ENCODE results near the gene OR13D1.
A peak's percentile ranks its signal among the peaks of the same experiment; 100 is the strongest.
"Not testable (repeated sequence)": the region's sequence is repeated elsewhere in the genome, so short reads cannot be mapped to it uniquely, and the experiment has no call there.

Gene OR13D1

GRCh38 chr9:104694218-104694617 lies at the start of gene OR13D1:
TSS of gene OR13D1 (plus strand) at chr9:104694518. CDS start at chr9:104694518, 0 bp downstream.
- no peak for DNase-seq (ENCODE audit: low read depth)

- no peak for DNase-seq (ENCODE audit: low read depth)
Observed at GRCh38 chr9:104658496-104659195, 35.7 kb upstream of the OR13D1 start.

- DNase-seq (ENCODE audit: low read depth) = no peak
Observed at GRCh38 chr9:104675611-104676010, 18.7 kb upstream of the OR13D1 start.

- peak; percentile 60 for DNase-seq (ENCODE audit: low read depth)
Observed at GRCh38 chr9:104682642-104683041, 11.7 kb upstream of the OR13D1 start.

- no peak for DNase-seq (ENCODE audit: low read depth)
Observed at GRCh38 chr9:104686081-104686480, 8.2 kb upstream of the OR13D1 start.

GRCh38 chr9:104700306-104700705 lies 6.0 kb downstream of the OR13D1 start:
- no peak for DNase-seq (ENCODE audit: low read depth)

- DNase-seq (ENCODE audit: low read depth) = not testable (repeated sequence)
Observed at GRCh38 chr9:104708737-104709136, 14.4 kb downstream of the OR13D1 start.

- no peak for DNase-seq (ENCODE audit: low read depth)
Observed at GRCh38 chr9:104711604-104712003, 17.3 kb downstream of the OR13D1 start.

GRCh38 chr9:104725014-104725413 lies 30.7 kb downstream of the OR13D1 start:
- peak; percentile 3 for DNase-seq (ENCODE audit: low read depth)

- no peak for DNase-seq (ENCODE audit: low read depth)
Observed at GRCh38 chr9:104738452-104738851, 44.1 kb downstream of the OR13D1 start.

GRCh38 chr9:104740621-104741020 lies 46.3 kb downstream of the OR13D1 start:
- DNase-seq (ENCODE audit: low read depth) = peak; percentile 80

GRCh38 chr9:104743376-104743985 lies 49.2 kb downstream of the OR13D1 start:
- DNase-seq (ENCODE audit: low read depth) = peak; percentile 78
